T-cell (primary cell): ENCODE data around the gene MAS1L. TPM values are rescaled to one million over a fixed set of nuclear protein-coding genes. Genes with fewer than 3 reads are reported as not detected.
A peak's percentile ranks its signal among the peaks of the same experiment; 100 is the strongest.

Source experiments
- ATAC-seq, 4 experiments: fragments of 200-7000 bp in 3 of 4; fragments of 150-1000 bp in 1 of 4; cut with Tn5 transposase; replicated peaks in 1 of 4; 1 replicate in 3 of 4; 2 replicates in 1 of 4; pipeline ENCODE4 v1.10.0; 2021; ENCODE audit warnings: moderate library complexity in 3 of 4, mild to moderate bottlenecking in 2 of 4, moderate number of reproducible peaks in 1 of 4
- CTCF ChIA-PET, 2 donors: fragments of 300-600 bp; sonication (Branson Sonifier 250); formaldehyde crosslinking; loops; one replicate each; lab custom pipeline; 2022; ENCODE audit warnings: antibody characterized with exemption in 2 of 2; lab: Charles Lee
- POLR2A ChIA-PET, 2 donors: fragments of 300-600 bp; sonication (Branson Sonifier 250); formaldehyde crosslinking; loops; one replicate each; lab custom pipeline; 2022; ENCODE audit warnings: antibody characterized with exemption in 2 of 2; lab: Charles Lee
- DNase-seq, 35 experiments: peaks; one replicate each; pipeline versions ENCODE4 v3.0.0 to v3.0.0-alpha.2; 2013 to 2023
- H3K27ac ChIP-seq: one replicate; pipeline ENCODE4 v1.5.1; 2013; ENCODE audit warnings: low read length
- H3K27me3 ChIP-seq, 2 experiments: replicated peaks in 1 of 2; 1 replicate in 1 of 2; 2 replicates in 1 of 2; pipeline versions ENCODE4 v1.6.1 to v1.7.0; 2013; ENCODE audit warnings: low read length in 1 of 2, mixed read lengths in 1 of 2; ENCODE audit not compliant: control insufficient read depth in 2 of 2, insufficient read depth in 2 of 2; ENCODE audit errors: extremely low read depth in 1 of 2
- H3K36me3 ChIP-seq, 2 donors: 1 replicate in 1 of 2; 2 replicates in 1 of 2; pipeline versions ENCODE4 v1.6.1 to v1.7.0; 2013; ENCODE audit warnings: low read length in 1 of 2; ENCODE audit not compliant: control insufficient read depth in 2 of 2, insufficient read depth in 1 of 2; ENCODE audit errors: extremely low read depth in 1 of 2
- H3K4me1 ChIP-seq, 2 experiments: 1 replicate in 1 of 2; 2 replicates in 1 of 2; pipeline versions ENCODE4 v1.6.1 to v1.7.0; 2013; ENCODE audit warnings: low read length in 2 of 2, mixed read lengths in 1 of 2; ENCODE audit not compliant: insufficient read depth in 2 of 2, control insufficient read depth in 1 of 2; ENCODE audit errors: extremely low read depth in 1 of 2
- H3K4me3 ChIP-seq, 2 donors: 1 replicate in 1 of 2; 2 replicates in 1 of 2; pipeline versions ENCODE4 v1.5.1 to v1.7.0; 2013; ENCODE audit warnings: mild to moderate bottlenecking in 2 of 2, low read length in 1 of 2, moderate library complexity in 1 of 2; ENCODE audit not compliant: control insufficient read depth in 1 of 2; ENCODE audit errors: extremely low read depth in 1 of 2
- H3K9me3 ChIP-seq: 2 replicates; pipeline ENCODE4 v1.7.0; 2013
- H3K27ac Mint-ChIP-seq, 2 donors: one replicate each; pipeline ENCODE4 v1.8.0; 2020 to 2021; ENCODE audit warnings: mild to moderate bottlenecking in 2 of 2, mixed read lengths in 2 of 2
- H3K27me3 Mint-ChIP-seq, 2 donors: one replicate each; pipeline ENCODE4 v1.8.0; 2021 to 2022; ENCODE audit warnings: mixed read lengths in 2 of 2
- H3K36me3 Mint-ChIP-seq: one replicate; pipeline ENCODE4 v1.8.0; 2021; ENCODE audit warnings: mixed read lengths
- H3K4me1 Mint-ChIP-seq, 3 donors: one replicate each; pipeline ENCODE4 v1.8.0; 2020 to 2022; ENCODE audit warnings: mixed read lengths in 3 of 3, mild to moderate bottlenecking in 1 of 3
- H3K4me3 Mint-ChIP-seq, 3 donors: one replicate each; pipeline ENCODE4 v1.8.0; 2020 to 2022; ENCODE audit warnings: mild to moderate bottlenecking in 3 of 3, mixed read lengths in 3 of 3, moderate library complexity in 3 of 3
- H3K9me3 Mint-ChIP-seq, 3 donors: one replicate each; pipeline ENCODE4 v1.8.0; 2020 to 2022; ENCODE audit warnings: mixed read lengths in 3 of 3
- WGBS: methylation state at CpG from one replicate; pipeline ENCODE4 v1.1.5; 2013; ENCODE audit warnings: missing lambda C conversion rate; ENCODE audit not compliant: insufficient coverage; 5-methylcytosine and 5-hydroxymethylcytosine counted together
- total RNA-seq, 35 experiments: library from RNA in 6 of 35; stranded (reverse) in 6 of 35; fragments of 120-200 nt in 1 of 35; gene quantifications; one replicate each; pipeline versions ENCODE4 v1.2.1 to v1.2.4 and lab custom pipeline; 2013 to 2026

Gene MAS1L
- total RNA-seq, 5 donors from 2014 or later (not counting 1 experiment from before 2014, with no cell fraction given): not detected

- ChIA-PET POLR2A (no interaction called here), CTCF (no interaction called here)
- Mint-ChIP-seq H3K9me3 (no peaks in the 10 kb centered on the region), H3K4me3 (no peak overlapping the region), H3K27ac (no peak overlapping the region), H3K4me1 (no peaks in the 10 kb centered on the region), H3K27me3 (peaks cover 38 to 42% of the 10 kb centered on the region in 2 donors), H3K36me3 (no peaks in the 10 kb centered on the region)
- WGBS: no CpG with 5 or more reads among the region's 5 CpGs
- no peak overlapping the region for H3K27ac ChIP-seq
- no peaks in the 10 kb centered on the region for H3K36me3 ChIP-seq
- no peaks in the 10 kb centered on the region for H3K4me1 ChIP-seq
- no peaks in the 10 kb centered on the region for H3K9me3 ChIP-seq
- H3K27me3 ChIP-seq: peaks cover 0 to 39% of the 10 kb centered on the region in 2 experiments
- DNase-seq (no peak), ATAC-seq (no peak)
- no peak overlapping the region for H3K4me3 ChIP-seq
Observed at GRCh38 chr6:29499704-29500103, 11.9 kb upstream of the MAS1L start.

- Histone ChIP-seq H3K9me3 (no peaks in the 10 kb centered on the region), H3K4me1 (no peaks in the 10 kb centered on the region), H3K36me3 (no peaks in the 10 kb centered on the region), H3K27me3 (peaks cover 0 to 23% of the 10 kb centered on the region in 2 experiments), H3K27ac (no peak overlapping the region), H3K4me3 (no peak overlapping the region)
- WGBS: 100% methylated on average over 1 of the region's 4 CpGs
- DNase-seq (no peak), ATAC-seq (no peak)
- H3K27ac Mint-ChIP-seq: no peak overlapping the region
- no peaks in the 10 kb centered on the region for H3K36me3 Mint-ChIP-seq
- no peak overlapping the region for H3K4me3 Mint-ChIP-seq
- ChIA-PET POLR2A (no interaction called here), CTCF (no interaction called here)
- no peaks in the 10 kb centered on the region for H3K9me3 Mint-ChIP-seq
- peaks cover 30 to 35% of the 10 kb centered on the region in 2 donors for H3K27me3 Mint-ChIP-seq
- H3K4me1 Mint-ChIP-seq: no peaks in the 10 kb centered on the region
Observed at GRCh38 chr6:29496961-29497360, 9.2 kb upstream of the MAS1L start.

- Mint-ChIP-seq H3K27me3 (peaks cover 20 to 42% of the 10 kb centered on the region in 2 donors), H3K27ac (no peak overlapping the region), H3K4me1 (no peaks in the 10 kb centered on the region), H3K9me3 (no peaks in the 10 kb centered on the region), H3K36me3 (no peaks in the 10 kb centered on the region), H3K4me3 (no peak overlapping the region)
- CTCF ChIA-PET: no interaction called here
- H3K27me3 ChIP-seq: peaks cover 0 to 14% of the 10 kb centered on the region in 2 experiments
- ATAC-seq (no peak), DNase-seq (no peak)
- POLR2A ChIA-PET: interaction anchor here in 1 of 2 donors (0.6 kb wide), 1 partner anchor 1047 kb away, joined by 4 read pairs; no protein-coding TSS in a partner anchor
- WGBS: no CpG with 5 or more reads among the region's 4 CpGs
- H3K9me3 ChIP-seq: no peaks in the 10 kb centered on the region
- no peaks in the 10 kb centered on the region for H3K4me1 ChIP-seq
- no peak overlapping the region for H3K4me3 ChIP-seq
- H3K27ac ChIP-seq: no peak overlapping the region
- H3K36me3 ChIP-seq: no peaks in the 10 kb centered on the region
Observed at GRCh38 chr6:29495571-29495970, 7.8 kb upstream of the MAS1L start.

- ChIA-PET CTCF (no interaction called here), POLR2A (no interaction called here)
- no peak for ATAC-seq
- 33% methylated on average over 1 of the region's 2 CpGs for WGBS
- Mint-ChIP-seq H3K27me3 (peaks cover 10 to 42% of the 10 kb centered on the region in 2 donors), H3K27ac (no peak overlapping the region), H3K4me1 (no peaks in the 10 kb centered on the region), H3K36me3 (no peaks in the 10 kb centered on the region), H3K4me3 (no peak overlapping the region), H3K9me3 (no peaks in the 10 kb centered on the region)
- H3K4me3 ChIP-seq: no peak overlapping the region
- H3K9me3 ChIP-seq: no peaks in the 10 kb centered on the region
- H3K27ac ChIP-seq: no peak overlapping the region
- DNase-seq: no peak
- H3K27me3 ChIP-seq: peaks cover 0 to 11% of the 10 kb centered on the region in 2 experiments
- no peaks in the 10 kb centered on the region for H3K36me3 ChIP-seq
- H3K4me1 ChIP-seq: no peaks in the 10 kb centered on the region
Observed at GRCh38 chr6:29494131-29494530, 6.4 kb upstream of the MAS1L start.

GRCh38 chr6:29493261-29493660 is 5.5 kb upstream of the MAS1L start:
- H3K27me3 Mint-ChIP-seq: peaks cover 10 to 35% of the 10 kb centered on the region in 2 donors
- POLR2A ChIA-PET: no interaction called here
- ATAC-seq: no peak
- H3K4me1 Mint-ChIP-seq: no peaks in the 10 kb centered on the region
- no peak overlapping the region for H3K4me3 Mint-ChIP-seq
- peaks cover 0 to 17% of the 10 kb centered on the region in 2 experiments for H3K27me3 ChIP-seq
- DNase-seq: no peak
- H3K9me3 Mint-ChIP-seq: no peaks in the 10 kb centered on the region
- no peaks in the 10 kb centered on the region for H3K36me3 Mint-ChIP-seq
- H3K4me1 ChIP-seq: no peaks in the 10 kb centered on the region
- no peaks in the 10 kb centered on the region for H3K36me3 ChIP-seq
- no peak overlapping the region for H3K4me3 ChIP-seq
- H3K27ac ChIP-seq: no peak overlapping the region
- no peak overlapping the region for H3K27ac Mint-ChIP-seq
- no CpG with 5 or more reads among the region's 2 CpGs for WGBS
- no peaks in the 10 kb centered on the region for H3K9me3 ChIP-seq
- CTCF ChIA-PET: no interaction called here

- Mint-ChIP-seq H3K36me3 (no peaks in the 10 kb centered on the region), H3K4me1 (no peaks in the 10 kb centered on the region), H3K9me3 (no peaks in the 10 kb centered on the region), H3K4me3 (no peak overlapping the region), H3K27ac (no peak overlapping the region), H3K27me3 (peaks cover 19 to 39% of the 10 kb centered on the region in 2 donors)
- H3K27me3 ChIP-seq: peaks cover 0 to 26% of the 10 kb centered on the region in 2 experiments
- H3K4me1 ChIP-seq: no peaks in the 10 kb centered on the region
- H3K9me3 ChIP-seq: no peaks in the 10 kb centered on the region
- H3K27ac ChIP-seq: no peak overlapping the region
- no peak overlapping the region for H3K4me3 ChIP-seq
- no peaks in the 10 kb centered on the region for H3K36me3 ChIP-seq
- CTCF ChIA-PET: no interaction called here
- no peak for DNase-seq
- 86% methylated on average over 1 of the region's 4 CpGs for WGBS
- POLR2A ChIA-PET: no interaction called here
- ATAC-seq: no peak
Observed at GRCh38 chr6:29491574-29491973, 3.8 kb upstream of the MAS1L start.

DNA sequence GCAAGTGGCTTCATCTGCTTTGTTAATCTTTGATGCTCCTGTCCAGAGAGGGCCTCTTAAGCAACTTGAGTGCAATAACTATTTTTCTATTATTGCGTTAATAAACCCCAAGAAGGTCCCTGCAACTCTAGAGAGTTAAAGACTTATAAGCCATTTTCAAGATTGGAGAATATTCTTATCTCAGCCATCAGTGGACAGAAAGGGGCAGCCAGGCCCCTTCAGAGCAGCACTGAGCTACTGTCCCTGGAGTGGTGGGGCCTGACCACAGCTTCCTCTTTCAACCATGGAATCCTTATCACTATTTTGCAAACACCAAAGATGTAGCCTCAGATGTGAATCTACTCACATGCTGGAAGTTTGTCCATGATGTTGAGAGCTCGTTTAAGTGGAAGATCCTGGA is 2.8 kb upstream of the MAS1L start:
- H3K36me3 ChIP-seq: no peaks in the 10 kb centered on the region
- H3K9me3 ChIP-seq: no peaks in the 10 kb centered on the region
- Mint-ChIP-seq H3K4me3 (no peak overlapping the region), H3K36me3 (no peaks in the 10 kb centered on the region), H3K27me3 (peaks cover 24 to 42% of the 10 kb centered on the region in 2 donors), H3K27ac (no peak overlapping the region), H3K9me3 (no peaks in the 10 kb centered on the region), H3K4me1 (no peaks in the 10 kb centered on the region)
- peak in 2 of 35 experiments; percentile 2 to 7 for DNase-seq
- no peak for ATAC-seq
- POLR2A ChIA-PET: interaction anchor here in 1 of 2 donors (0.6 kb wide), 1 partner anchor 1492 kb away, joined by 4 read pairs; no protein-coding TSS in a partner anchor
- CTCF ChIA-PET: no interaction called here
- no CpG with 5 or more reads among the region's 2 CpGs for WGBS
- H3K27me3 ChIP-seq: peaks cover 0 to 26% of the 10 kb centered on the region in 2 experiments
- no peak overlapping the region for H3K27ac ChIP-seq
- no peaks in the 10 kb centered on the region for H3K4me1 ChIP-seq
- no peak overlapping the region for H3K4me3 ChIP-seq
